Stimulated activated naive CD4-positive, alpha-beta T cell (primary cell): ENCODE data around the gene PSMD13.

Source experiments
- DNase-seq, 6 experiments: peaks; one replicate each; lab custom pipeline; 2025; lab: John Stamatoyannopoulos, UW

PSMD13 gene

GRCh38 chr11:250274-250673, 13.5 kb downstream of the PSMD13 start:
- no peak for DNase-seq

- DNase-seq, result peak; percentile 69 to 86 (median 77)
Measured at GRCh38 chr11:250740-251299, 14.0 kb downstream of the PSMD13 start.

GRCh38 chr11:251550-251949, 14.8 kb downstream of the PSMD13 start:
- no peak for DNase-seq

- no peak for DNase-seq
Measured at GRCh38 chr11:252666-253065, 15.9 kb downstream of the PSMD13 start.

- no peak for DNase-seq
Measured at GRCh38 chr11:253160-253885, 16.5 kb downstream of the PSMD13 start.

GRCh38 chr11:253886-254270, 17.1 kb downstream of the PSMD13 start:
- no peak for DNase-seq

GRCh38 chr11:255176-255575, 18.4 kb downstream of the PSMD13 start:
- no peak for DNase-seq

GRCh38 chr11:255816-256215, 19.0 kb downstream of the PSMD13 start:
- DNase-seq, result no peak

- DNase-seq, result no peak
Measured at GRCh38 chr11:256952-257737, 20.4 kb downstream of the PSMD13 start.

- no peak for DNase-seq
Measured at GRCh38 chr11:257766-258493, 21.2 kb downstream of the PSMD13 start.

GRCh38 chr11:259413-259812, 22.6 kb downstream of the PSMD13 start:
- peak in 1 of 6 experiments; percentile 6 for DNase-seq

GRCh38 chr11:261624-262023, 24.8 kb downstream of the PSMD13 start:
- DNase-seq, result no peak

GRCh38 chr11:266676-267439, 30.1 kb downstream of the PSMD13 start:
- peak in 2 of 6 experiments; percentile 67 to 73 for DNase-seq

- peak; percentile 59 to 76 (median 66) for DNase-seq
Measured at GRCh38 chr11:267491-267994, 30.8 kb downstream of the PSMD13 start.

GRCh38 chr11:268716-269145, 32.0 kb downstream of the PSMD13 start:
- DNase-seq, result peak in 5 of 6 experiments; percentile 31 to 78 (median 56)

GRCh38 chr11:269146-269890, 32.5 kb downstream of the PSMD13 start:
- peak; percentile 35 to 94 (median 74) for DNase-seq

GRCh38 chr11:270451-271318, 33.9 kb downstream of the PSMD13 start:
- no peak for DNase-seq

GRCh38 chr11:271319-271715, 34.5 kb downstream of the PSMD13 start:
- no peak for DNase-seq

- no peak for DNase-seq
Measured at GRCh38 chr11:272195-272930, 35.6 kb downstream of the PSMD13 start.
